Measurements from ENCODE around the gene WDSUB1.

Gene WDSUB1

GRCh38 chr2:159267921-159268320, 18.6 kb downstream of the WDSUB1 start:
- no peak overlapping the region for H3K4me3 ChIP-seq (ENCODE audit: low read depth, low read length)
- TF ChIP-seq CTCF (IDR thresholded peaks at IDR 0.05; ENCODE audit: low read depth, low read length, missing control alignments) = no peak
- no peak for DNase-seq (ENCODE audit: low read depth)

- no peak for TF ChIP-seq CTCF (IDR thresholded peaks at IDR 0.05; ENCODE audit: low read depth, low read length, missing control alignments)
- H3K4me3 ChIP-seq (ENCODE audit: low read depth, low read length) = no peak overlapping the region
- DNase-seq (ENCODE audit: low read depth) = no peak
Observed at GRCh38 chr2:159266554-159266953, 19.9 kb downstream of the WDSUB1 start.

GRCh38 chr2:159265171-159265576, 21.3 kb downstream of the WDSUB1 start:
- H3K4me3 ChIP-seq (ENCODE audit: low read depth, low read length) = no peak overlapping the region
- TF ChIP-seq CTCF (IDR thresholded peaks at IDR 0.05; ENCODE audit: low read depth, low read length, missing control alignments) = no peak
- DNase-seq (ENCODE audit: low read depth) = no peak

GRCh38 chr2:159262904-159263303, 23.6 kb downstream of the WDSUB1 start:
- TF ChIP-seq CTCF (IDR thresholded peaks at IDR 0.05; ENCODE audit: low read depth, low read length, missing control alignments) = no peak
- no peak for DNase-seq (ENCODE audit: low read depth)
- no peak overlapping the region for H3K4me3 ChIP-seq (ENCODE audit: low read depth, low read length)

- no peak overlapping the region for H3K4me3 ChIP-seq (ENCODE audit: low read depth, low read length)
- no peak for TF ChIP-seq CTCF (IDR thresholded peaks at IDR 0.05; ENCODE audit: low read depth, low read length, missing control alignments)
- DNase-seq (ENCODE audit: low read depth) = no peak
Observed at GRCh38 chr2:159262226-159262625, 24.3 kb downstream of the WDSUB1 start.

- H3K4me3 ChIP-seq (ENCODE audit: low read depth, low read length) = no peak overlapping the region
- no peak for TF ChIP-seq CTCF (IDR thresholded peaks at IDR 0.05; ENCODE audit: low read depth, low read length, missing control alignments)
- no peak for DNase-seq (ENCODE audit: low read depth)
Observed at GRCh38 chr2:159256159-159256558, 30.3 kb downstream of the WDSUB1 start.

- TF ChIP-seq CTCF (IDR thresholded peaks at IDR 0.05; ENCODE audit: low read depth, low read length, missing control alignments) = no peak
- no peak for DNase-seq (ENCODE audit: low read depth)
- no peak overlapping the region for H3K4me3 ChIP-seq (ENCODE audit: low read depth, low read length)
Observed at GRCh38 chr2:159252905-159253304, 33.6 kb downstream of the WDSUB1 start.
